Lower leg skin (tissue), 3 donors: Measurements from ENCODE around the gene ACVR1.

ENCODE experiments used
- CTCF ChIP-seq, 3 donors: fragments of 450-650 bp; IDR thresholded peaks; one replicate each; pipeline ENCODE4 v1.5.1; 2016; ENCODE audit warnings: antibody characterized with exemption in 3 of 3, mild to moderate bottlenecking in 3 of 3, moderate library complexity in 2 of 3
- POLR2A ChIP-seq, 2 donors: fragments of 450-650 bp; IDR thresholded peaks; one replicate each; pipeline ENCODE4 v1.6.1; 2016 to 2017; ENCODE audit warnings: antibody characterized with exemption in 2 of 2, mild to moderate bottlenecking in 1 of 2, moderate library complexity in 1 of 2

GRCh38 chr2:157835425-157835824 lies 40.7 kb downstream of the ACVR1 start:
- TF ChIP-seq CTCF (IDR thresholded peaks at IDR 0.05) (no peak), POLR2A (IDR thresholded peaks at IDR 0.05) (no peak)
